OCI-LY3 (cell line): Measurements from ENCODE around the gene ZCCHC24.

ENCODE experiments used
- EZH2phosphoT487 ChIP-seq: fragments of 200-600 bp; shearing (Covaris generic); IDR thresholded peaks from 2 replicates; pipeline ENCODE4 v1.6.1; 2018; ENCODE audit warnings: antibody characterized with exemption, mixed run types, low read depth
- TF ChIP-seq, protein P1 (sequence below): fragments of 200-600, 300-600 bp; sonication (generic); IDR thresholded peaks from 2 replicates; pipeline ENCODE4 v1.5.1; 2014; ENCODE audit warnings: antibody characterized with exemption, low read length, low read depth

GRCh38 chr10:79390551-79391229 is 54.7 kb downstream of the ZCCHC24 start:
- TF ChIP-seq, protein P1, sequence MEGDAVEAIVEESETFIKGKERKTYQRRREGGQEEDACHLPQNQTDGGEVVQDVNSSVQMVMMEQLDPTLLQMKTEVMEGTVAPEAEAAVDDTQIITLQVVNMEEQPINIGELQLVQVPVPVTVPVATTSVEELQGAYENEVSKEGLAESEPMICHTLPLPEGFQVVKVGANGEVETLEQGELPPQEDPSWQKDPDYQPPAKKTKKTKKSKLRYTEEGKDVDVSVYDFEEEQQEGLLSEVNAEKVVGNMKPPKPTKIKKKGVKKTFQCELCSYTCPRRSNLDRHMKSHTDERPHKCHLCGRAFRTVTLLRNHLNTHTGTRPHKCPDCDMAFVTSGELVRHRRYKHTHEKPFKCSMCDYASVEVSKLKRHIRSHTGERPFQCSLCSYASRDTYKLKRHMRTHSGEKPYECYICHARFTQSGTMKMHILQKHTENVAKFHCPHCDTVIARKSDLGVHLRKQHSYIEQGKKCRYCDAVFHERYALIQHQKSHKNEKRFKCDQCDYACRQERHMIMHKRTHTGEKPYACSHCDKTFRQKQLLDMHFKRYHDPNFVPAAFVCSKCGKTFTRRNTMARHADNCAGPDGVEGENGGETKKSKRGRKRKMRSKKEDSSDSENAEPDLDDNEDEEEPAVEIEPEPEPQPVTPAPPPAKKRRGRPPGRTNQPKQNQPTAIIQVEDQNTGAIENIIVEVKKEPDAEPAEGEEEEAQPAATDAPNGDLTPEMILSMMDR: no peak
- no peak for TF ChIP-seq EZH2phosphoT487
